T-cell (primary cell): ENCODE data around the gene ARL4A. TPM values are rescaled to one million over a fixed set of nuclear protein-coding genes. Genes with fewer than 3 reads are reported as not detected.

ENCODE experiments used
- ATAC-seq, 4 experiments: fragments of 200-7000 bp in 3 of 4; fragments of 150-1000 bp in 1 of 4; cut with Tn5 transposase; replicated peaks in 1 of 4; 1 replicate in 3 of 4; 2 replicates in 1 of 4; pipeline ENCODE4 v1.10.0; 2021; ENCODE audit warnings: moderate library complexity in 3 of 4, mild to moderate bottlenecking in 2 of 4, moderate number of reproducible peaks in 1 of 4
- CTCF ChIA-PET, 2 donors: fragments of 300-600 bp; sonication (Branson Sonifier 250); formaldehyde crosslinking; loops; one replicate each; lab custom pipeline; 2022; ENCODE audit warnings: antibody characterized with exemption in 2 of 2; lab: Charles Lee
- POLR2A ChIA-PET, 2 donors: fragments of 300-600 bp; sonication (Branson Sonifier 250); formaldehyde crosslinking; loops; one replicate each; lab custom pipeline; 2022; ENCODE audit warnings: antibody characterized with exemption in 2 of 2; lab: Charles Lee
- DNase-seq, 35 experiments: peaks; one replicate each; pipeline versions ENCODE4 v3.0.0 to v3.0.0-alpha.2; 2013 to 2023
- H3K27ac ChIP-seq: one replicate; pipeline ENCODE4 v1.5.1; 2013; ENCODE audit warnings: low read length
- H3K27me3 ChIP-seq, 2 experiments: replicated peaks in 1 of 2; 1 replicate in 1 of 2; 2 replicates in 1 of 2; pipeline versions ENCODE4 v1.6.1 to v1.7.0; 2013; ENCODE audit warnings: low read length in 1 of 2, mixed read lengths in 1 of 2; ENCODE audit not compliant: control insufficient read depth in 2 of 2, insufficient read depth in 2 of 2; ENCODE audit errors: extremely low read depth in 1 of 2
- H3K36me3 ChIP-seq, 2 donors: 1 replicate in 1 of 2; 2 replicates in 1 of 2; pipeline versions ENCODE4 v1.6.1 to v1.7.0; 2013; ENCODE audit warnings: low read length in 1 of 2; ENCODE audit not compliant: control insufficient read depth in 2 of 2, insufficient read depth in 1 of 2; ENCODE audit errors: extremely low read depth in 1 of 2
- H3K4me1 ChIP-seq, 2 experiments: 1 replicate in 1 of 2; 2 replicates in 1 of 2; pipeline versions ENCODE4 v1.6.1 to v1.7.0; 2013; ENCODE audit warnings: low read length in 2 of 2, mixed read lengths in 1 of 2; ENCODE audit not compliant: insufficient read depth in 2 of 2, control insufficient read depth in 1 of 2; ENCODE audit errors: extremely low read depth in 1 of 2
- H3K4me3 ChIP-seq, 2 donors: 1 replicate in 1 of 2; 2 replicates in 1 of 2; pipeline versions ENCODE4 v1.5.1 to v1.7.0; 2013; ENCODE audit warnings: mild to moderate bottlenecking in 2 of 2, low read length in 1 of 2, moderate library complexity in 1 of 2; ENCODE audit not compliant: control insufficient read depth in 1 of 2; ENCODE audit errors: extremely low read depth in 1 of 2
- H3K9me3 ChIP-seq: 2 replicates; pipeline ENCODE4 v1.7.0; 2013
- H3K27ac Mint-ChIP-seq, 2 donors: one replicate each; pipeline ENCODE4 v1.8.0; 2020 to 2021; ENCODE audit warnings: mild to moderate bottlenecking in 2 of 2, mixed read lengths in 2 of 2
- H3K27me3 Mint-ChIP-seq, 2 donors: one replicate each; pipeline ENCODE4 v1.8.0; 2021 to 2022; ENCODE audit warnings: mixed read lengths in 2 of 2
- H3K36me3 Mint-ChIP-seq: one replicate; pipeline ENCODE4 v1.8.0; 2021; ENCODE audit warnings: mixed read lengths
- H3K4me1 Mint-ChIP-seq, 3 donors: one replicate each; pipeline ENCODE4 v1.8.0; 2020 to 2022; ENCODE audit warnings: mixed read lengths in 3 of 3, mild to moderate bottlenecking in 1 of 3
- H3K4me3 Mint-ChIP-seq, 3 donors: one replicate each; pipeline ENCODE4 v1.8.0; 2020 to 2022; ENCODE audit warnings: mild to moderate bottlenecking in 3 of 3, mixed read lengths in 3 of 3, moderate library complexity in 3 of 3
- H3K9me3 Mint-ChIP-seq, 3 donors: one replicate each; pipeline ENCODE4 v1.8.0; 2020 to 2022; ENCODE audit warnings: mixed read lengths in 3 of 3
- WGBS: methylation state at CpG from one replicate; pipeline ENCODE4 v1.1.5; 2013; ENCODE audit warnings: missing lambda C conversion rate; ENCODE audit not compliant: insufficient coverage; 5-methylcytosine and 5-hydroxymethylcytosine counted together
- total RNA-seq, 35 experiments: library from RNA in 6 of 35; stranded (reverse) in 6 of 35; fragments of 120-200 nt in 1 of 35; gene quantifications; one replicate each; pipeline versions ENCODE4 v1.2.1 to v1.2.4 and lab custom pipeline; 2013 to 2026

Gene ARL4A
- total RNA-seq, 5 donors from 2014 or later (not counting 1 experiment from before 2014, with no cell fraction given), result 7.0 to 98.2 (median 13.6) TPM

DNA sequence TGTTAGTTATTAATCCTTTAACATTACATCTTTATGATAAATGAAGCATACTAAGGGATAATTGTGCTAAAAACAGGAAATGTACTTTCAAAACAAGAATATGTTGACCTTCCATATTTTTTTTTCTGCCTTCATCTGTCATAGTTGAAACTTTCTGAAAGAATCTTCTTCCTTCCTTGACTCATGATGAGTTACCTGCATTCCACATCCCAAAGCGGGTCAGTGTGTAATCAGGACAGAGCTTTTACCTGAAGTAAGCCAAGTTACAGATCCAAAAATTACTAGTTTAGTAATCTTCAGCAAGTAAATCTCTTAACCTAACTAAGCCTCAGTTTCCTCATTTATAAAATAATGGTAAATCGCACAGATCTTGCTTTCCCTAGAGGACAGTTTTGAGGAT, 13.4 kb upstream of the ARL4A start:
- no peaks in the 10 kb centered on the region for H3K36me3 ChIP-seq
- POLR2A ChIA-PET, result no interaction called here
- H3K27ac Mint-ChIP-seq, result peak overlapping the region in 1 of 2 donors; percentile 27
- CTCF ChIA-PET, result interaction anchor here (0.8 to 2.2 kb wide), 3 partner anchors 10 to 589 kb away, joined by 3 to 17 read pairs (median 4); partner anchors contain the start of gene ARL4A (in 1 of the 2)
- H3K4me3 Mint-ChIP-seq, result no peak overlapping the region
- no peaks in the 10 kb centered on the region for H3K9me3 Mint-ChIP-seq
- no peak overlapping the region for H3K27ac ChIP-seq
- no peak for ATAC-seq
- no peaks in the 10 kb centered on the region for H3K36me3 Mint-ChIP-seq
- H3K4me3 ChIP-seq, result no peak overlapping the region
- no peak for DNase-seq
- WGBS, result no CpG with 5 or more reads among the region's 2 CpGs
- no peaks in the 10 kb centered on the region for H3K9me3 ChIP-seq
- no peaks in the 10 kb centered on the region for H3K27me3 Mint-ChIP-seq
- peaks cover 10 to 20% (median 12%) of the 10 kb centered on the region in 3 donors for H3K4me1 Mint-ChIP-seq
- no peaks in the 10 kb centered on the region for H3K27me3 ChIP-seq
- H3K4me1 ChIP-seq, result no peaks in the 10 kb centered on the region

DNA sequence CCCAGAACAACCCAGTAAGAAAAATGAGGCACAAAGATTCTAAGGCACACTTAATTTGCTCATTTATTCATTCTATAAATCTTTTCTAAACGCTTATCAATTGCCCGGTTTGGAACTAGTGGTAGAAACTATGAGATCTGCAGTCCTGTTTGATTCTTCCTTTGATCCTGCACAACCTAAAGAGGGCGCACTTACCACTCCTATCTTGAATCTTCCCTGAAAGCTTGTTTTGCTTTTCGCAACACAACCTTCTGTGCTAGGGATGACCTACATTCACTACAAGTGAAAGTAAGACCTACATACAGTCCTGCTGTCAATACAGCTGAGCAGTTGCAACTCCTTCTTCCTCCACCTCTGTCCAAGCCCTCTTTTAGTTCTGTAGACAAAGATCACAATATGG, 12.6 kb upstream of the ARL4A start:
- 14% methylated on average over 2 of the region's 4 CpGs for WGBS
- POLR2A ChIA-PET, result interaction anchor here in 1 of 2 donors (0.6 kb wide), 1 partner anchor 139 kb away, joined by 3 read pairs; no protein-coding TSS in a partner anchor
- Histone ChIP-seq H3K4me1 (no peaks in the 10 kb centered on the region), H3K36me3 (no peaks in the 10 kb centered on the region), H3K9me3 (no peaks in the 10 kb centered on the region), H3K27ac (peak overlapping the region; percentile 36), H3K27me3 (no peaks in the 10 kb centered on the region), H3K4me3 (no peak overlapping the region)
- peak overlapping the region in 1 of 2 donors; percentile 12 for H3K27ac Mint-ChIP-seq
- H3K4me3 Mint-ChIP-seq, result no peak overlapping the region
- peaks cover 10 to 20% (median 12%) of the 10 kb centered on the region in 3 donors for H3K4me1 Mint-ChIP-seq
- H3K9me3 Mint-ChIP-seq, result no peaks in the 10 kb centered on the region
- peak; percentile 69 to 90 (median 77) for ATAC-seq
- CTCF ChIA-PET, result interaction anchor here (0.5 to 2.2 kb wide), 12 partner anchors 9 to 589 kb away, joined by 3 to 17 read pairs (median 3); partner anchors contain the start of gene ARL4A (in 1 of the 2)
- H3K27me3 Mint-ChIP-seq, result no peaks in the 10 kb centered on the region
- DNase-seq, result peak in 30 of 35 experiments; percentile 5 to 82 (median 40)
- H3K36me3 Mint-ChIP-seq, result no peaks in the 10 kb centered on the region

DNA sequence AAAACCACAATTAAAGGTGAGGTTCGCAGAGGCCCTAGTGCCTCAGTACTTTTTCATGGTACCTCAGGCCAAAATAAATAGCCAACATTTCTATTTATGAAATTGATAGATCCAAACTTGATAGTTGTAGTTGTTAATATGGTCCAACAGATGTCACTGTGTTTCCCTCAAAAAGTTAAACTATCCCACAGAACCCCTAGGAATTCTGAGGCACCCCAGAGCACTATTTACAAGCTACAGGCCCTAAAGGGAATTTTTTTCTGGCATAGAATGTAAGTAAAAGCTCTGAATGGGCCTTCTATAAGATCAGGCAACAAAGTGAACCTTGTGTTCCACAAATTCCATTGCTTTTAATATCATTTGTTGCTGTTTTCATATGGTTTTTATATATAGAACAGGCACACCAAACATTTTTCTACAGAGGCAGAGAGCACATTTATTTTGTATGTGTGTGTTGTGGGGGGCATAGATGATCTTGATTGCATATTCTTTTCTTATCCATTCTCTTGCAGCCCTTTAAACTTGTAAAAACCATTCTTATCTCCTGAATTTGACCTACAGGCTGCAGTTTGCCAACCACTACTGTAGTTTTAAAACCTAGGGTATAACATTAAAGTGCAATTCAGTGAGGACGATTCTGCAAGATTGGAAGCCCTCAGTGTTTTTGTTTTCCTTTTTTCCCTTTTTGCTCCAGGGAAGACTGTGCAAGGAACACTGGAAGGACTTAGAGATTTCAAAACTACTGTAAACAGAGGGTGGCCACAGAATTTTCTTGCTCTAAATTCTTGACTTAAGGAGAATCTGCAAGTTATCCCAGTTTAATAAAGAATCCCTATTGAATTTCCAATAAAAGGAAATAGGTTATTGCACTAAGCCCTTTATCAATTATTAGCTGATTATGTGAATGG, 3.5 kb upstream of the ARL4A start:
- Histone ChIP-seq H3K4me3 (no peak overlapping the region), H3K36me3 (no peaks in the 10 kb centered on the region), H3K4me1 (peaks cover 4 to 7% of the 10 kb centered on the region in 2 experiments), H3K9me3 (no peaks in the 10 kb centered on the region), H3K27me3 (no peaks in the 10 kb centered on the region), H3K27ac (no peak overlapping the region)
- Mint-ChIP-seq H3K4me3 (no peak overlapping the region), H3K4me1 (peaks cover 25 to 30% (median 27%) of the 10 kb centered on the region in 3 donors), H3K27me3 (no peaks in the 10 kb centered on the region), H3K27ac (peak overlapping the region; percentile 16 to 34), H3K9me3 (no peaks in the 10 kb centered on the region), H3K36me3 (peaks cover under 1% of the 10 kb centered on the region)
- ChIA-PET CTCF (interaction anchor here (0.7 to 1.4 kb wide), 3 partner anchors 9 to 48 kb away, joined by 3 to 4 read pairs (median 4); no protein-coding TSS in a partner anchor), POLR2A (no interaction called here)
- ATAC-seq (no peak), DNase-seq (peak in 1 of 35 experiments; percentile 31)
- 80% methylated on average over 1 of the region's 2 CpGs for WGBS

DNA sequence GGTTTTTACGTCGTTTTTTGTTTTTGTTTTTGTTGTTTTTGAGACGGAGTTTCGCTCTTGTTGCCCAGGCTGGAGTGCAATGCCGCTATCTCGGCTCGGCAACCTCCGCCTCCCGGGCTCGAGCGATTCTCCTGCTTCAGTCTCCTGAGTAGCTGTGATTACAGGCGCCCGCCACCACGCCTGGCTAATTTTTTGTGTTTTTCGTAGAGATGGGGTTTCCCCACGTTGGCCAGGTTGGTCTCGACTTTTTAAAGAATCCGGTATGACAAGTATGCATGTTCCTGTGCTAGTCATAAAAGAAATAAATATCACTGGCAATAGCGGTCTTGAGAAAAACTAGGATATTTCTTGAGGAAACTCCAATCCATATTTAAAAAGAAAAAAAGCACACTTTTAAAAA, 2.7 kb upstream of the ARL4A start:
- no peak for DNase-seq
- H3K4me3 Mint-ChIP-seq, result no peak overlapping the region

DNA sequence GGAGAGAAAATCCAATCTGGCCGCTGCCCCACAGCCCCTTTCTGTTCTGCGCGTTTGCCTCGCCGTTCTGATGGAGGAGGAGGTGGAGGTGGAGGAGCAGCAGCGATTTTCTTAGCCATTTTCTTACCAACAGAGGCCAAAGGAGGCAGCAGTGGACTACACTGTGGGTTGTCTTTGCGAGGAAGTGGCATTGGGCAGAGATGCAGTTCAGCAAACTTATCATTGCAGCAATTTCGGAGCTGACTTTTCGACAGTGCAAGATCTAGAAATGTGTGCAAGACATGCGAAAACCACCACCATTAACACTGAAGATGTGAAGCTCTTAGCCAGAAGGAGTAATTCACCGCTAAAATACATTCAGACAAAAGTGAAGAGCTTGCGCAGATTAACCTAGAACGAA, 1.9 kb upstream of the ARL4A start:
- ChIA-PET POLR2A (interaction anchor here (0.6 to 2.3 kb wide), 2 partner anchors 50 to 577 kb away, joined by 4 to 18 read pairs; no protein-coding TSS in a partner anchor), CTCF (interaction anchor here (0.5 to 3.0 kb wide), 5 partner anchors 10 to 562 kb away, joined by 3 to 17 read pairs (median 4); no protein-coding TSS in a partner anchor)
- peaks cover 33 to 42% (median 41%) of the 10 kb centered on the region in 3 donors for H3K4me1 Mint-ChIP-seq

More for the DNA sequence above, 2.7 kb upstream of the ARL4A start:
- H3K27me3 Mint-ChIP-seq, result no peaks in the 10 kb centered on the region
- WGBS, result 94% methylated on average over 13 of the region's 19 CpGs
- Histone ChIP-seq H3K4me1 (peaks cover 4 to 7% of the 10 kb centered on the region in 2 experiments), H3K9me3 (no peaks in the 10 kb centered on the region), H3K27ac (no peak overlapping the region), H3K4me3 (no peak overlapping the region), H3K27me3 (no peaks in the 10 kb centered on the region), H3K36me3 (no peaks in the 10 kb centered on the region)
- H3K4me1 Mint-ChIP-seq, result peaks cover 30 to 38% (median 35%) of the 10 kb centered on the region in 3 donors
- peaks cover 3% of the 10 kb centered on the region for H3K36me3 Mint-ChIP-seq
- ATAC-seq, result no peak
- no peaks in the 10 kb centered on the region for H3K9me3 Mint-ChIP-seq
- POLR2A ChIA-PET, result no interaction called here
- CTCF ChIA-PET, result interaction anchor here (0.7 to 1.4 kb wide), 3 partner anchors 10 to 382 kb away, joined by 4 read pairs; no protein-coding TSS in a partner anchor
- peak overlapping the region; percentile 2 to 23 for H3K27ac Mint-ChIP-seq

More for the DNA sequence above, 1.9 kb upstream of the ARL4A start:
- H3K27me3 ChIP-seq, result no peaks in the 10 kb centered on the region
- peaks cover 4 to 7% of the 10 kb centered on the region in 2 experiments for H3K4me1 ChIP-seq
- H3K36me3 ChIP-seq, result no peaks in the 10 kb centered on the region
- Mint-ChIP-seq H3K9me3 (no peaks in the 10 kb centered on the region), H3K4me3 (peak overlapping the region; percentile 48 to 95 (median 95)), H3K36me3 (peaks cover 3% of the 10 kb centered on the region), H3K27ac (peak overlapping the region; percentile 63 to 95), H3K27me3 (no peaks in the 10 kb centered on the region)
- ATAC-seq (no peak), DNase-seq (peak in 33 of 35 experiments; percentile 8 to 70 (median 35))
- WGBS, result 67% methylated on average over 3 of the region's 13 CpGs
- no peak overlapping the region for H3K4me3 ChIP-seq
- no peaks in the 10 kb centered on the region for H3K9me3 ChIP-seq
- H3K27ac ChIP-seq, result peak overlapping the region; percentile 97
